Measurements from ENCODE around the gene PLA2R1.

GRCh38 chr2:159961037-159961436, 101.4 kb downstream of the PLA2R1 start:
- no peak for TF ChIP-seq POLR2A (IDR thresholded peaks at IDR 0.05)
- TF ChIP-seq, protein P1, sequence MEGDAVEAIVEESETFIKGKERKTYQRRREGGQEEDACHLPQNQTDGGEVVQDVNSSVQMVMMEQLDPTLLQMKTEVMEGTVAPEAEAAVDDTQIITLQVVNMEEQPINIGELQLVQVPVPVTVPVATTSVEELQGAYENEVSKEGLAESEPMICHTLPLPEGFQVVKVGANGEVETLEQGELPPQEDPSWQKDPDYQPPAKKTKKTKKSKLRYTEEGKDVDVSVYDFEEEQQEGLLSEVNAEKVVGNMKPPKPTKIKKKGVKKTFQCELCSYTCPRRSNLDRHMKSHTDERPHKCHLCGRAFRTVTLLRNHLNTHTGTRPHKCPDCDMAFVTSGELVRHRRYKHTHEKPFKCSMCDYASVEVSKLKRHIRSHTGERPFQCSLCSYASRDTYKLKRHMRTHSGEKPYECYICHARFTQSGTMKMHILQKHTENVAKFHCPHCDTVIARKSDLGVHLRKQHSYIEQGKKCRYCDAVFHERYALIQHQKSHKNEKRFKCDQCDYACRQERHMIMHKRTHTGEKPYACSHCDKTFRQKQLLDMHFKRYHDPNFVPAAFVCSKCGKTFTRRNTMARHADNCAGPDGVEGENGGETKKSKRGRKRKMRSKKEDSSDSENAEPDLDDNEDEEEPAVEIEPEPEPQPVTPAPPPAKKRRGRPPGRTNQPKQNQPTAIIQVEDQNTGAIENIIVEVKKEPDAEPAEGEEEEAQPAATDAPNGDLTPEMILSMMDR (IDR thresholded peaks at IDR 0.05) = no peak
